Testis (tissue), 3 donors: ENCODE measurements around the gene OR51E2. TPM values are rescaled to one million over a fixed set of nuclear protein-coding genes. Genes with fewer than 3 reads are reported as not detected.

Source experiments
- DNase-seq: peaks from one replicate; pipeline ENCODE4 v3.0.0-alpha.2; 2019
- H3K27ac ChIP-seq, 2 donors: fragments of 200-600 bp; sonication (generic); one replicate each; pipeline ENCODE4 v1.5.1; 2019
- H3K27me3 ChIP-seq: fragments of 200-600 bp; sonication (generic); one replicate; pipeline ENCODE4 v1.5.1; 2019
- H3K36me3 ChIP-seq: fragments of 200-600 bp; sonication (generic); one replicate; pipeline ENCODE4 v1.5.1; 2017; ENCODE audit warnings: low read depth; ENCODE audit errors: missing control alignments
- H3K4me1 ChIP-seq: fragments of 200-600 bp; sonication (generic); one replicate; pipeline ENCODE4 v1.5.1; 2019
- H3K4me3 ChIP-seq, 2 donors: fragments of 200-600 bp; sonication (generic); one replicate each; pipeline ENCODE4 v1.5.1; 2017 to 2019
- H3K9me3 ChIP-seq: fragments of 200-600 bp; sonication (generic); one replicate; pipeline ENCODE4 v1.5.1; 2017
- POLR2A ChIP-seq: fragments of 450-650 bp; IDR thresholded peaks from one replicate; pipeline ENCODE4 v1.6.1; 2017; ENCODE audit warnings: antibody characterized with exemption, mild to moderate bottlenecking, moderate library complexity
- WGBS, 2 donors: methylation state at CpG; one replicate each; pipeline ENCODE4 v1.1.5; 2018; 5-methylcytosine and 5-hydroxymethylcytosine counted together
- intact Hi-C: fragments of 100-400 bp; cut with DNase I; formaldehyde crosslinking; loops from one replicate; pipeline ENCODE4 v1.15.1; 2023; ENCODE audit warnings: low total_unique reads
- polyA plus RNA-seq: library from polyadenylated mRNA; stranded (reverse); fragments of 350-450 nt; fragmentation: Illumina TruSeq; extraction: RNeasy Lipid Tissue Mini Kit (QIAGEN cat#74804); gene quantifications from one replicate; pipeline ENCODE4 v1.2.3, GENCODE V29; 2014; ENCODE audit warnings: low read depth, low replicate concordance; ENCODE audit not compliant: insufficient read depth
- total RNA-seq, 2 donors: library from RNA; depleted of rRNA; stranded (reverse); fragments of >200 nt; gene quantifications; one replicate each; pipeline ENCODE4 v1.2.3, GENCODE V29; 2016
- TF ChIP-seq, protein P1 (sequence below), 3 experiments: fragments of 450-650 bp in 2 of 3; fragments of 200-600 bp in 1 of 3; sonication (generic) in 1 of 3; IDR thresholded peaks; one replicate each; pipeline ENCODE4 v1.5.1; 2016 to 2019; ENCODE audit warnings: antibody characterized with exemption in 3 of 3, mild to moderate bottlenecking in 2 of 3, moderate library complexity in 1 of 3

Gene OR51E2
- total and polyA plus RNA-seq, 3 donors from 2014 or later = 0.17 to 0.47 TPM; not detected in 1

- Histone ChIP-seq H3K27ac (no peak overlapping the region), H3K4me1 (no peaks in the 10 kb centered on the region), H3K4me3 (no peak overlapping the region), H3K27me3 (no peaks in the 10 kb centered on the region), H3K36me3 (no peaks in the 10 kb centered on the region), H3K9me3 (no peaks in the 10 kb centered on the region)
- intact Hi-C loops = no loop called here
- DNase-seq = no peak
- no peak for TF ChIP-seq POLR2A
- TF ChIP-seq, protein P1, sequence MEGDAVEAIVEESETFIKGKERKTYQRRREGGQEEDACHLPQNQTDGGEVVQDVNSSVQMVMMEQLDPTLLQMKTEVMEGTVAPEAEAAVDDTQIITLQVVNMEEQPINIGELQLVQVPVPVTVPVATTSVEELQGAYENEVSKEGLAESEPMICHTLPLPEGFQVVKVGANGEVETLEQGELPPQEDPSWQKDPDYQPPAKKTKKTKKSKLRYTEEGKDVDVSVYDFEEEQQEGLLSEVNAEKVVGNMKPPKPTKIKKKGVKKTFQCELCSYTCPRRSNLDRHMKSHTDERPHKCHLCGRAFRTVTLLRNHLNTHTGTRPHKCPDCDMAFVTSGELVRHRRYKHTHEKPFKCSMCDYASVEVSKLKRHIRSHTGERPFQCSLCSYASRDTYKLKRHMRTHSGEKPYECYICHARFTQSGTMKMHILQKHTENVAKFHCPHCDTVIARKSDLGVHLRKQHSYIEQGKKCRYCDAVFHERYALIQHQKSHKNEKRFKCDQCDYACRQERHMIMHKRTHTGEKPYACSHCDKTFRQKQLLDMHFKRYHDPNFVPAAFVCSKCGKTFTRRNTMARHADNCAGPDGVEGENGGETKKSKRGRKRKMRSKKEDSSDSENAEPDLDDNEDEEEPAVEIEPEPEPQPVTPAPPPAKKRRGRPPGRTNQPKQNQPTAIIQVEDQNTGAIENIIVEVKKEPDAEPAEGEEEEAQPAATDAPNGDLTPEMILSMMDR (IDR thresholded peaks at IDR 0.05) = no peak
- 80 to 86% methylated on average over 2 of the region's 2 CpGs for WGBS, 2 donors
Observed at GRCh38 chr11:4665424-4665823, 32.2 kb downstream of the OR51E2 start.

DNA sequence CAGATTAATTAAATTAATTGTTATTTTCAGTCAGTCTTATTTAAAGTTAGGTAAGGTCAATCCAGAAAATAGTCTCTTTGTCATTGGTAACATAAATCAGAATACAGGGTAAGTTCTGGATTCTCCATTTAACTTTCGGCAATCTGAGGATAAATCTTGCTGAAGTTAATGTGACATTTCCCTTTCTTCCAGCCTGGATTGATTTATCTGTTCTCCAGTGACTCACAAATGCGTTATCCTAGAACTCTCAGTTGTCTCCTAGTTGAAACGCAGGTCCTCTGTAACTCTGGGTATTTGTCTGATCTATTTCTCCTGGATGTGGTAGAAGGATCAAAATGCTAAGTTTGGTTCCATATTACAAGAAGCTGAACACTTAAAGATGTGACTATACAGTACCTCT, 32.9 kb downstream of the OR51E2 start:
- no peaks in the 10 kb centered on the region for H3K27me3 ChIP-seq
- H3K9me3 ChIP-seq = no peaks in the 10 kb centered on the region
- no peak for DNase-seq
- WGBS, 2 donors = 81 to 86% methylated on average over 3 of the region's 3 CpGs
- H3K27ac ChIP-seq = no peak overlapping the region
- intact Hi-C loops = no loop called here
- H3K36me3 ChIP-seq = no peaks in the 10 kb centered on the region
- TF ChIP-seq, protein P1 (IDR thresholded peaks at IDR 0.05) = no peak
- TF ChIP-seq POLR2A = no peak
- H3K4me3 ChIP-seq = no peak overlapping the region
- no peaks in the 10 kb centered on the region for H3K4me1 ChIP-seq

DNA sequence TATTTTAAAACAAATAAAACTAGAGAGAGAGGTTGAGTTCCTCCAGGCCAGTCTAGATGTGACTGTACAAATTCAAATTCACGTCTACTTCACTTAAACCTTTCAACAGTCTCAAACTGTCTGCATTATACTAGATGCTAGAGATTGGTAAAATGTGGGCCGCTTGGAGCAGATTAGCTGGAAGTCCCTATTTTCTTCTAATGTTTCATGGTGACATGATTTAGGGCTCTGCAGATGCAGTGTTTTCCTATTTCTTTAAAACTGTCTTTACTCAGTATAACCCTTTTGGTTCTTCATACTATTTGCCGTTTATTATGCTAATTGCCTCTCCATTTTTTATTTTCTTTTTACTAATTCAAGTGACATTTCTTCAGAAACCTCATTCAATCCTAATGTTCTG, 33.5 kb downstream of the OR51E2 start:
- H3K4me1 ChIP-seq = no peaks in the 10 kb centered on the region
- TF ChIP-seq, protein P1 (IDR thresholded peaks at IDR 0.05) = no peak
- no peak for TF ChIP-seq POLR2A
- 89 to 92% methylated on average over 3 of the region's 3 CpGs for WGBS, 2 donors
- H3K4me3 ChIP-seq = no peak overlapping the region
- H3K9me3 ChIP-seq = no peaks in the 10 kb centered on the region
- no peaks in the 10 kb centered on the region for H3K36me3 ChIP-seq
- H3K27ac ChIP-seq = no peak overlapping the region
- no peaks in the 10 kb centered on the region for H3K27me3 ChIP-seq
- no peak for DNase-seq
- intact Hi-C loops = no loop called here

DNA sequence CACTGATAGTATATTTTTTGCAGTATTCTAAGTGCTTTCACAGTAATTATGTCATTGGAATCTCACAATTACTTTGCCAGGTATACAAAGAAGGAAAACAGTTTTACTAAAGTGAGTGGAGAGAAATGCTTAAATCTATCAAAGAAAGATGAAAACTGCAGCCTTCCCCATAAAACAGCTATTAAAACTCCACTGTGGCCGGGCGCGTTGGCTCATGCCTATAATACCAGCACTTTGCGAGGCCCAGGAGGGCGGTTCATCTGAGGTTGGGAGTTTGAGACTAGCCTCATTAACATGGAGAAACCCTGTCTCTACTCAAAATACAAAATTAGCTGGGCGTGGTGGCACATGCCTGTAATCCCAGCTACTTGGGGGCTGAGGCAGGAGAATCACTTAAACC, 34.8 kb downstream of the OR51E2 start:
- no peaks in the 10 kb centered on the region for H3K9me3 ChIP-seq
- no peaks in the 10 kb centered on the region for H3K36me3 ChIP-seq
- WGBS, 2 donors = 93 to 98% methylated on average over 6 of the region's 6 CpGs
- H3K27ac ChIP-seq = no peak overlapping the region
- intact Hi-C loops = no loop called here
- peaks cover 8% of the 10 kb centered on the region for H3K4me1 ChIP-seq
- TF ChIP-seq POLR2A = no peak
- TF ChIP-seq, protein P1 (IDR thresholded peaks at IDR 0.05) = no peak
- no peak for DNase-seq
- H3K4me3 ChIP-seq = no peak overlapping the region
- no peaks in the 10 kb centered on the region for H3K27me3 ChIP-seq

GRCh38 chr11:4658629-4659445, 38.8 kb downstream of the OR51E2 start:
- Histone ChIP-seq H3K4me3 (no peak overlapping the region), H3K9me3 (no peaks in the 10 kb centered on the region), H3K4me1 (peaks cover 8% of the 10 kb centered on the region), H3K36me3 (no peaks in the 10 kb centered on the region), H3K27me3 (no peaks in the 10 kb centered on the region), H3K27ac (no peak overlapping the region)
- no peak for TF ChIP-seq POLR2A
- TF ChIP-seq, protein P1 (IDR thresholded peaks at IDR 0.05) = no peak
- intact Hi-C loops = no loop called here
- no peak for DNase-seq
- WGBS, 2 donors = 35 to 50% methylated on average over 5 of the region's 5 CpGs
